Fibroblast of lung (primary cell): Measurements from ENCODE around the gene OLFM1. TPM values are rescaled to one million over a fixed set of nuclear protein-coding genes. Genes with fewer than 3 reads are reported as not detected.

Experiments used
- DNase-seq, 2 donors: peaks; one replicate each; pipeline versions ENCODE4 v3.0.0 to v3.0.0-alpha.2; 2010; ENCODE audit warnings: low read depth in 2 of 2
- H2AFZ ChIP-seq: 2 replicates; pipeline ENCODE4 v1.5.1; 2012; ENCODE audit warnings: low read length, control low read depth, inconsistent platforms
- H3K27ac ChIP-seq: 2 replicates; pipeline ENCODE4 v1.5.1; 2011; ENCODE audit warnings: low read length, control low read depth; ENCODE audit not compliant: insufficient read depth
- H3K27me3 ChIP-seq: 2 replicates; pipeline ENCODE4 v1.5.1; 2011; ENCODE audit warnings: mild to moderate bottlenecking, low read length; ENCODE audit not compliant: control insufficient read depth, insufficient read depth
- H3K36me3 ChIP-seq: 2 replicates; pipeline ENCODE4 v1.5.1; 2011; ENCODE audit warnings: low read length; ENCODE audit not compliant: control insufficient read depth, insufficient read depth
- H3K4me1 ChIP-seq: 2 replicates; pipeline ENCODE4 v1.5.1; 2011; ENCODE audit warnings: low read length; ENCODE audit not compliant: control insufficient read depth, insufficient read depth; ENCODE audit errors: extremely low read depth
- H3K4me2 ChIP-seq: 2 replicates; pipeline ENCODE4 v1.5.1; 2011; ENCODE audit warnings: low read length, control low read depth; ENCODE audit not compliant: insufficient read depth; ENCODE audit errors: extremely low read depth
- H3K4me3 ChIP-seq, 4 experiments: fragments of 200-600 bp in 1 of 4; sonication (generic) in 1 of 4; replicated peaks in 1 of 4; 2 replicates each; pipeline ENCODE4 v1.5.1; 2011 to 2016; ENCODE audit warnings: low read length in 4 of 4, low read depth in 3 of 4, mild to moderate bottlenecking in 3 of 4, control low read depth in 2 of 4, inconsistent platforms in 1 of 4, mixed read lengths in 1 of 4; ENCODE audit not compliant: insufficient read depth in 1 of 4; ENCODE audit errors: control extremely low read depth in 1 of 4
- H3K79me2 ChIP-seq: 2 replicates; pipeline ENCODE4 v1.5.1; 2012; ENCODE audit warnings: mild to moderate bottlenecking, low read length, inconsistent platforms; ENCODE audit not compliant: control insufficient read depth, insufficient read depth
- H3K9ac ChIP-seq: 2 replicates; pipeline ENCODE4 v1.5.1; 2011; ENCODE audit warnings: mild to moderate bottlenecking, low read length, control low read depth; ENCODE audit not compliant: insufficient read depth
- H3K9me3 ChIP-seq: 2 replicates; pipeline ENCODE4 v1.5.1; 2012; ENCODE audit warnings: low read depth, low read length; ENCODE audit not compliant: control insufficient read depth, insufficient read depth
- H4K20me1 ChIP-seq: 2 replicates; pipeline ENCODE4 v1.5.1; 2011; ENCODE audit warnings: low read length; ENCODE audit not compliant: control insufficient read depth, insufficient read depth; ENCODE audit errors: extremely low read depth
- EZH2 ChIP-seq: IDR thresholded peaks from 2 replicates; pipeline ENCODE4 v1.5.1; 2012; ENCODE audit warnings: low read length, control low read depth, mild to moderate bottlenecking; ENCODE audit errors: missing control alignments
- polyA plus RNA-seq, 2 donors: library from polyadenylated mRNA; depleted of rRNA in 1 of 2; stranded (reverse) in 1 of 2; unstranded in 1 of 2; fragments of >200 nt; gene quantifications; 2 replicates each; pipeline ENCODE4 v1.2.1, GENCODE V29; 2011 to 2012; ENCODE audit warnings: missing spikeins in 1 of 2
- total RNA-seq: library from RNA; depleted of rRNA; stranded (reverse); fragments of >200 nt; gene quantifications from 2 replicates; pipeline ENCODE4 v1.2.1, GENCODE V29; 2014
- TF ChIP-seq, protein P1 (sequence below), 2 donors: IDR thresholded peaks in 1 of 2; conservative IDR thresholded peaks in 1 of 2; 1 replicate in 1 of 2; 2 replicates in 1 of 2; pipeline ENCODE4 v1.5.1; 2011 to 2012; ENCODE audit warnings: low read length in 2 of 2, control low read depth in 1 of 2, inconsistent platforms in 1 of 2, low read depth in 1 of 2, mild to moderate bottlenecking in 1 of 2

The OLFM1 gene
- total and polyA plus RNA-seq, 2 donors (not counting 1 experiment from before 2014, with no cell fraction given): 2.0 to 7.6 TPM

DNA sequence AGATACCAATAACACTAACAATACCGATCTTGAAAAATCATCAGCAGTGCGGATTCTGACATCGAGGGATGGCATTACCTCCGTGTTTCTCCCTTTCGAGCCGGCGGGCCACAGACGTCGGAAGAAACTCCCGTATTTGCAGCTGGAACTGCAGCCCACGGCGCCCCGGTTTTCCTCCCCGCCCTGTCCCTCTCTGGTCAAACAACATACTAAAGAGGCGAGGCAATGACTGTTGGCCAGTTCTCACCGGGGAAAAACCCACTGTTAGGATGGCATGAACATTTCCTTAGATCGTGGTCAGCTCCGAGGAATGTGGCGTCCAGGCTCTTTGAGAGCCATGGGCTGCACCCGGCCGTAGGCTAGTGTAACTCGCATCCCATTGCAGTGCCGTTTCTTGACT lies 32.8 kb downstream of the OLFM1 start:
- Histone ChIP-seq H3K27ac (no peak overlapping the region), H3K27me3 (no peaks in the 10 kb centered on the region), H3K79me2 (no peaks in the 10 kb centered on the region), H3K9me3 (no peaks in the 10 kb centered on the region), H2AFZ (no peak overlapping the region), H3K9ac (no peak overlapping the region), H4K20me1 (no peaks in the 10 kb centered on the region), H3K4me3 (no peak overlapping the region), H3K4me1 (no peaks in the 10 kb centered on the region), H3K36me3 (no peaks in the 10 kb centered on the region), H3K4me2 (no peak overlapping the region)
- TF ChIP-seq EZH2: no peak
- TF ChIP-seq, protein P1, sequence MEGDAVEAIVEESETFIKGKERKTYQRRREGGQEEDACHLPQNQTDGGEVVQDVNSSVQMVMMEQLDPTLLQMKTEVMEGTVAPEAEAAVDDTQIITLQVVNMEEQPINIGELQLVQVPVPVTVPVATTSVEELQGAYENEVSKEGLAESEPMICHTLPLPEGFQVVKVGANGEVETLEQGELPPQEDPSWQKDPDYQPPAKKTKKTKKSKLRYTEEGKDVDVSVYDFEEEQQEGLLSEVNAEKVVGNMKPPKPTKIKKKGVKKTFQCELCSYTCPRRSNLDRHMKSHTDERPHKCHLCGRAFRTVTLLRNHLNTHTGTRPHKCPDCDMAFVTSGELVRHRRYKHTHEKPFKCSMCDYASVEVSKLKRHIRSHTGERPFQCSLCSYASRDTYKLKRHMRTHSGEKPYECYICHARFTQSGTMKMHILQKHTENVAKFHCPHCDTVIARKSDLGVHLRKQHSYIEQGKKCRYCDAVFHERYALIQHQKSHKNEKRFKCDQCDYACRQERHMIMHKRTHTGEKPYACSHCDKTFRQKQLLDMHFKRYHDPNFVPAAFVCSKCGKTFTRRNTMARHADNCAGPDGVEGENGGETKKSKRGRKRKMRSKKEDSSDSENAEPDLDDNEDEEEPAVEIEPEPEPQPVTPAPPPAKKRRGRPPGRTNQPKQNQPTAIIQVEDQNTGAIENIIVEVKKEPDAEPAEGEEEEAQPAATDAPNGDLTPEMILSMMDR (conservative IDR thresholded peaks at IDR 0.05 in 1 of 2, IDR thresholded peaks at IDR 0.05 in 1 of 2; ENCODE audit: low read depth in 1 of 2, low read length in 2 of 2): no peak
- no peak for DNase-seq

DNA sequence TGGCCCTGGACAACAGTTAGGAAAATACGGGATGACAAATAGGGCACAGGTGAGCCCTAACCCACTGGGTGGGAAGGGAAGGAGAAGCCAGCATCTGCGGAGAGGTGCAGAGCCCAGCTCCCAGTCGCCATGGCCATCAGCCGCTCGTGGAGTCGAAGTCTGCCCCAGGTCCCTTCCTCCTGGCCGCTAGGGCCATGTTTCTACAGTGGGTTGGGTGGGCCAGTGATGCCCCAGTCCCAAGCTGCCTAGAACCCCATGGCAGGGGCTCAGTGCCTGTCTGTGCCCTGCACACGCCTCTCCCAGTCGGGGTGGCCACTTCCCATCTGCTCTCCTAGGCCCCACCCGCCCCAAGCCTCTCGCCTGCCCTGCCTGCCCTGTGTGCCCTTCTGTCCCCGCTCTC lies 34.8 kb downstream of the OLFM1 start:
- H3K36me3 ChIP-seq: no peaks in the 10 kb centered on the region
- H3K79me2 ChIP-seq: no peaks in the 10 kb centered on the region
- no peak overlapping the region for H3K9ac ChIP-seq
- H3K27ac ChIP-seq: no peak overlapping the region
- H3K4me3 ChIP-seq: no peak overlapping the region
- no peaks in the 10 kb centered on the region for H3K27me3 ChIP-seq
- H3K4me1 ChIP-seq: no peaks in the 10 kb centered on the region
- H4K20me1 ChIP-seq: no peaks in the 10 kb centered on the region
- no peak overlapping the region for H2AFZ ChIP-seq
- H3K9me3 ChIP-seq: no peaks in the 10 kb centered on the region
- no peak for DNase-seq
- H3K4me2 ChIP-seq: no peak overlapping the region
- TF ChIP-seq, protein P1 (conservative IDR thresholded peaks at IDR 0.05 in 1 of 2, IDR thresholded peaks at IDR 0.05 in 1 of 2; ENCODE audit: low read depth in 1 of 2, low read length in 2 of 2): no peak
- TF ChIP-seq EZH2: no peak

DNA sequence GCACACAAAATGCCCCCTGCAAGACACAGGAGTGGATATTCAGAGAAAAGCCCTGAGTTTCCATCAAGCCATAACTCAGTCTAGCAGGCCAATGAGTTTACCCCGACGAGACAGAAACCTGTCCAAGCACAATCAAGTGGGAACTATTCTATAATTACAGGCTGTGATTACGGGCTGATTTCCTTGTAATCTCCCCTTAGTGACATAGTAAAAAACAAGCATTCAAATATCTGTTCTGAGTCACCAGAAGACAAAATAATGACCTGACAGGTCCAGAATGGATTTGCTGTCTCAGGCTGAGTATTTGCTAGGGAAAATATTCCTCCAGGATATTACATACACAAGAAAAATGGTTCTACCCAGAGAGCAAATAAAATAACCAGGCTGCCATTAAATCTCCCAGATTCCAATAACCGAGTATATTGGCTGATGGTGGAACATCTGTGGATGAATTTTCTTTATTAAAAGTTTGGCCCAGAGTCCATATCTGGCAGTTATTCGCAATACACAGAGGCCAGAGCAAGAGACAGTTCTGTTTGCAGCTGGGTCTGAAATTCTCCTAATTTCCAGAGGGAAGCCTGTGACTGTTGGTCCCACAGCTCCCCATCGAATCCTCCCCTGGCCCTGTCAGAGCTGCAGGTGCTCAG lies 35.8 kb downstream of the OLFM1 start:
- H3K36me3 ChIP-seq: no peaks in the 10 kb centered on the region
- no peak overlapping the region for H3K4me3 ChIP-seq
- no peak for TF ChIP-seq EZH2
- TF ChIP-seq, protein P1 (conservative IDR thresholded peaks at IDR 0.05 in 1 of 2, IDR thresholded peaks at IDR 0.05 in 1 of 2; ENCODE audit: low read depth in 1 of 2, low read length in 2 of 2): no peak
- H2AFZ ChIP-seq: no peak overlapping the region
- H3K4me1 ChIP-seq: no peaks in the 10 kb centered on the region
- H3K27me3 ChIP-seq: no peaks in the 10 kb centered on the region
- H3K9me3 ChIP-seq: no peaks in the 10 kb centered on the region
- no peaks in the 10 kb centered on the region for H3K79me2 ChIP-seq
- H3K9ac ChIP-seq: no peak overlapping the region
- no peak overlapping the region for H3K4me2 ChIP-seq
- DNase-seq: no peak
- H4K20me1 ChIP-seq: no peaks in the 10 kb centered on the region
- H3K27ac ChIP-seq: no peak overlapping the region
